ENCODE results near the gene TMCC1.

Gene TMCC1

DNA sequence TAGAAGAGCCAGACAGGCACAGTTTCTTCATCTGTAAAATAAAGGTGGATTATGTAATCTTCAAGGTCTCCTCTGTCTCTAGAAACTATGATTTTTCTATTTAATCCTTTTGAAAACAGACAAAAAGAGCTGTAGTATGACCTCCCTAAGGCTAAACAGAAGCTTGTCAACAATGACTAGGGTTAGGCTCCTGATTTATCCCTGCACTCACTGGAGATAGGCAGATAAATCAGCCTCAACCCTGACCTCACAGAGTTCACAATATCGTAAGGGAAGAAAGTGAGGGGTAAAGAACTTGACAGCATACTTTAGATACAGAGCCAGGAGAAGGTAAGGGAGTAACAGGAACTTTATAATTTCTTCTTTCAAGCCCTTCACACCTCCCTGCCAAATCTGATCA is 124.8 kb downstream of the TMCC1 start:
- no peak overlapping the region for H3K9ac ChIP-seq
- no peaks in the 10 kb centered on the region; the same call in 1 of the 2 replicates for H4K20me1 ChIP-seq (ENCODE audit: insufficient read depth)
- H3K27ac ChIP-seq, result no peak overlapping the region
- H3K27me3 ChIP-seq (ENCODE audit: insufficient read depth, low read depth), result no peaks in the 10 kb centered on the region
- TF ChIP-seq, protein P1, sequence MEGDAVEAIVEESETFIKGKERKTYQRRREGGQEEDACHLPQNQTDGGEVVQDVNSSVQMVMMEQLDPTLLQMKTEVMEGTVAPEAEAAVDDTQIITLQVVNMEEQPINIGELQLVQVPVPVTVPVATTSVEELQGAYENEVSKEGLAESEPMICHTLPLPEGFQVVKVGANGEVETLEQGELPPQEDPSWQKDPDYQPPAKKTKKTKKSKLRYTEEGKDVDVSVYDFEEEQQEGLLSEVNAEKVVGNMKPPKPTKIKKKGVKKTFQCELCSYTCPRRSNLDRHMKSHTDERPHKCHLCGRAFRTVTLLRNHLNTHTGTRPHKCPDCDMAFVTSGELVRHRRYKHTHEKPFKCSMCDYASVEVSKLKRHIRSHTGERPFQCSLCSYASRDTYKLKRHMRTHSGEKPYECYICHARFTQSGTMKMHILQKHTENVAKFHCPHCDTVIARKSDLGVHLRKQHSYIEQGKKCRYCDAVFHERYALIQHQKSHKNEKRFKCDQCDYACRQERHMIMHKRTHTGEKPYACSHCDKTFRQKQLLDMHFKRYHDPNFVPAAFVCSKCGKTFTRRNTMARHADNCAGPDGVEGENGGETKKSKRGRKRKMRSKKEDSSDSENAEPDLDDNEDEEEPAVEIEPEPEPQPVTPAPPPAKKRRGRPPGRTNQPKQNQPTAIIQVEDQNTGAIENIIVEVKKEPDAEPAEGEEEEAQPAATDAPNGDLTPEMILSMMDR (conservative IDR thresholded peaks at IDR 0.05; ENCODE audit: low read depth, low read length), result no peak
- H3K36me3 ChIP-seq (ENCODE audit: insufficient read depth), result no peaks in the 10 kb centered on the region
- no peak overlapping the region for H3K4me3 ChIP-seq (IDR thresholded peaks at IDR 0.05; ENCODE audit: insufficient read depth, low read depth, low read length)
- no peak overlapping the region for H2AFZ ChIP-seq (ENCODE audit: low read depth)
- no peak overlapping the region for H3K4me2 ChIP-seq
- no peaks in the 10 kb centered on the region for H3K4me1 ChIP-seq (ENCODE audit: low read depth, poor library complexity, severe bottlenecking)
- no peaks in the 10 kb centered on the region for H3K79me2 ChIP-seq (ENCODE audit: insufficient read depth, low read depth)

DNA sequence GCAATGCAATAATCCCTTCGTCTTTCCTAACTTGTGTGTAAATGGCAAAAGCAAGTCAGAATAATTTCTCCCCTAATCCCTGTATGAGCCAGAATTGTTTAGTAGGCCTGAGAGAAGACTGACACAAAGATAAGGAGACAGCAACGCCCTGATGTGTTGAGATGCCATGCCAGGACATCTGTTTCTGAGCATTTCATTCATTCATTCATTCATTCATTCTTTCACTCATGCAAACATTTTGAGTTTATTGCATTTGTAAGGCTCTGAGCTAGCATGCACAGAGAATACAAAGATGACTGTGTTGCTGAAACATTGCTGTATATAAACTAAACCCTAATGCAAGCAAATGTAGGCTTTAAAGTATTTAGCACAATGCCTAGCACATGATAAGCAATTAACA is 127.4 kb downstream of the TMCC1 start:
- H3K4me2 ChIP-seq, result no peak overlapping the region
- H3K79me2 ChIP-seq (ENCODE audit: insufficient read depth, low read depth), result no peaks in the 10 kb centered on the region
- H3K4me3 ChIP-seq (IDR thresholded peaks at IDR 0.05; ENCODE audit: insufficient read depth, low read depth, low read length), result no peak overlapping the region
- no peaks in the 10 kb centered on the region for H3K27me3 ChIP-seq (ENCODE audit: insufficient read depth, low read depth)
- no peak overlapping the region for H3K9ac ChIP-seq
- H3K27ac ChIP-seq, result no peak overlapping the region
- H3K4me1 ChIP-seq (ENCODE audit: low read depth, poor library complexity, severe bottlenecking), result no peaks in the 10 kb centered on the region
- no peaks in the 10 kb centered on the region for H3K36me3 ChIP-seq (ENCODE audit: insufficient read depth)
- H4K20me1 ChIP-seq (ENCODE audit: insufficient read depth), result no peaks in the 10 kb centered on the region; the same call in 1 of the 2 replicates
- TF ChIP-seq, protein P1 (conservative IDR thresholded peaks at IDR 0.05; ENCODE audit: low read depth, low read length), result no peak
- H2AFZ ChIP-seq (ENCODE audit: low read depth), result no peak overlapping the region

DNA sequence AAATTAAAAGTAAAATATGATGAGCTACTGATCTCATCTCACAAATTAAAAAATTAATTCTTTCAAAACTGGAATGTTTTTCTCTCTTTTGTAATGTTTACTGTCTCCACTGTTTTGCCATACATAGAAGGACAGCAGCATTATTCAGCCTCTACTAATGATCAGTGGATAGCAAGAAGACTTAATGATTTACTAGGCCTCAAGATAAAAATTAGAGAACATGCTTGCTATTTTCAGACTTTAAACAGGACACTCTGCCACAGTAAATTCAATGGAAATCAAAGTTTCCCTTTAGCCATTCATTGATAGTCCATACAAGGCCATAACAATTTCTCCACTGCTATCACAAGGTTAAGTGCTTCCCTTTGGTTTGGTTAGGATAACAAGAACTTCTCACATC is 129.4 kb downstream of the TMCC1 start:
- Histone ChIP-seq H3K9ac (no peak overlapping the region), H3K4me1 (ENCODE audit: low read depth, poor library complexity, severe bottlenecking) (no peaks in the 10 kb centered on the region), H3K4me3 (IDR thresholded peaks at IDR 0.05; ENCODE audit: insufficient read depth, low read depth, low read length) (no peak overlapping the region), H4K20me1 (ENCODE audit: insufficient read depth) (no peaks in the 10 kb centered on the region; the same call in 1 of the 2 replicates), H3K79me2 (ENCODE audit: insufficient read depth, low read depth) (no peaks in the 10 kb centered on the region), H3K27ac (no peak overlapping the region), H3K4me2 (no peak overlapping the region), H3K36me3 (ENCODE audit: insufficient read depth) (no peaks in the 10 kb centered on the region), H3K27me3 (ENCODE audit: insufficient read depth, low read depth) (no peaks in the 10 kb centered on the region), H2AFZ (ENCODE audit: low read depth) (no peak overlapping the region)
- TF ChIP-seq, protein P1 (conservative IDR thresholded peaks at IDR 0.05; ENCODE audit: low read depth, low read length), result no peak

DNA sequence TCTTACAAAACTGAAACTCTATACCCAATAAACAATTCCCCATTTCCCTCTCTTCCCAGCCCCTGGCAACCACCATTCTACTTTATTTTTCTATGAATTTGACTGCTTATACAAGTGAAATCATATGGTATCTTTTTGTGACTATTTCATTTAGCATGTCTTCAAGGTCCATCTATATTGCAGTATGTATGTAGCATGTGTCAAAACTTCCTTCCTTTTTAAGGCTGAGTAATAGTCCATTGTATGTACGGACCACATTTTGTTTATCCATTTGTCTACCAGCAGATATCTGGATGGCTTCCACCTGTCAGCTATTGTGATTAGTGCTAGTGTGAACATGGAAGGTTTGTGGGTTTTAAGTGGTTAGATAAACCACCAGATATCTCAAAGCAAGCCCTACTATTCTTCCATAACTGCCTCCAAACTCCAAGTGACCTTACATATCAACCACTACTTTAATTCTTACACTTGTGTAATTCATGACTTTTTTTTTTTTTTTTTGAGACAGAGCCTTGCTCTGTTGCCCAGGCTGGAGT is 134.7 kb downstream of the TMCC1 start:
- Histone ChIP-seq H3K36me3 (ENCODE audit: insufficient read depth) (no peaks in the 10 kb centered on the region), H3K4me1 (ENCODE audit: low read depth, poor library complexity, severe bottlenecking) (no peaks in the 10 kb centered on the region), H2AFZ (ENCODE audit: low read depth) (no peak overlapping the region), H3K4me3 (IDR thresholded peaks at IDR 0.05; ENCODE audit: insufficient read depth, low read depth, low read length) (no peak overlapping the region), H3K27me3 (ENCODE audit: insufficient read depth, low read depth) (no peaks in the 10 kb centered on the region), H3K9ac (no peak overlapping the region), H4K20me1 (ENCODE audit: insufficient read depth) (no peaks in the 10 kb centered on the region), H3K4me2 (no peak overlapping the region), H3K79me2 (ENCODE audit: insufficient read depth, low read depth) (no peaks in the 10 kb centered on the region), H3K27ac (no peak overlapping the region)
- TF ChIP-seq, protein P1 (conservative IDR thresholded peaks at IDR 0.05; ENCODE audit: low read depth, low read length), result no peak

Data from KMS-11 (cell line).